Suprapubic skin (tissue), 4 donors: Measurements from ENCODE around the gene ASNSD1.

Source experiments
- CTCF ChIP-seq, 2 donors: fragments of 200-600 bp in 1 of 2; fragments of 450-650 bp in 1 of 2; sonication (generic) in 1 of 2; IDR thresholded peaks; one replicate each; pipeline ENCODE4 v1.5.1; 2016 to 2019; ENCODE audit warnings: antibody characterized with exemption in 2 of 2, mild to moderate bottlenecking in 1 of 2, moderate library complexity in 1 of 2
- EP300 ChIP-seq: sonication (generic); formaldehyde crosslinking; IDR thresholded peaks from one replicate; pipeline ENCODE4 v1.6.1; 2017; ENCODE audit warnings: antibody characterized with exemption
- POLR2A ChIP-seq, 2 donors: fragments of 450-650 bp; IDR thresholded peaks; one replicate each; pipeline ENCODE4 v1.6.1; 2017; ENCODE audit warnings: antibody characterized with exemption in 2 of 2, mild to moderate bottlenecking in 2 of 2, moderate library complexity in 2 of 2
- POLR2AphosphoS5 ChIP-seq, 3 donors: sonication (generic); formaldehyde crosslinking; IDR thresholded peaks; one replicate each; pipeline ENCODE4 v1.6.1; 2017; ENCODE audit warnings: antibody characterized with exemption in 3 of 3

- TF ChIP-seq POLR2A (IDR thresholded peaks at IDR 0.05) = no peak
- no peak for TF ChIP-seq CTCF (IDR thresholded peaks at IDR 0.05)
- no peak for TF ChIP-seq EP300
- no peak for TF ChIP-seq POLR2AphosphoS5 (IDR thresholded peaks at IDR 0.05)
Observed at GRCh38 chr2:189651284-189651683, 10.0 kb upstream of the ASNSD1 start.
